ENCODE data around the gene ZBTB20.
A peak's percentile ranks its signal among the peaks of the same experiment; 100 is the strongest.

ZBTB20 gene

DNA sequence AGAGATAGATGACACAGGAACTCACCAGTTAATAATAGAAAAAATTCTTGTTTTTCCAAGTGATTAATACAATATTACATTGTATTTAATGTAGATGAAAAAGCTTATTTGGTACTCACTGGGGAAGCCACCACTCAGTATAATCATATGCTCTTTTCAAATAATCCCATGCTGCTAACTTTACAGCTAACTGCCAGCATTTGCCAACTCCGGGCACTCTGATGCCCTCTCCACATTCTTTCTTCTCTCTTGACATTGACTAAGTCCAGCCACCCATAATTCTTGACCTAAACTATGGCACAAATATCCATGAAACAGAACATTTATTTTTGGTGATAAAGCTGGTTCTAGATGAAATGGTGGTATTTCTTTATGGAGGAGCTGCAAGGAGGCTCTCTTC lies 384.9 kb downstream of the ZBTB20 start:
- DNase-seq (ENCODE audit: low read depth) = no peak

DNA sequence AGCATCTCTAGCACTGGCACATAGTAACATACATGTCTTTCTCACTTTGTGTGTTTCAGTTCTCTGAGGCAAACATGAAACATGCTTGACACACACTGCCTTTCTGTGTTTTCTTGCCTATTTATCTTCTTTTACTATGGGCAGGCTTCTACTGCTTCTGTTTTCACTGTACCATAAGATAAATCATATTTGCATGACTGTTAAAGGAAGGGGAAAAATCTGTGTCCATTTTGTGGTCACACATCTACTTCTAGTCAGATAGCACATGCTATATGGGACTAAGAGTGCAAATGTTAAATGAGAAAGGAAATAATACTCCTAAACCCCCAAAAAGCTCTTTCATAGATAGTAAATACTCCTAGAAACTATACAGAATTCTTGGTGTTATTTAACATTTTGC lies 386.4 kb downstream of the ZBTB20 start:
- no peak for DNase-seq (ENCODE audit: low read depth)

DNA sequence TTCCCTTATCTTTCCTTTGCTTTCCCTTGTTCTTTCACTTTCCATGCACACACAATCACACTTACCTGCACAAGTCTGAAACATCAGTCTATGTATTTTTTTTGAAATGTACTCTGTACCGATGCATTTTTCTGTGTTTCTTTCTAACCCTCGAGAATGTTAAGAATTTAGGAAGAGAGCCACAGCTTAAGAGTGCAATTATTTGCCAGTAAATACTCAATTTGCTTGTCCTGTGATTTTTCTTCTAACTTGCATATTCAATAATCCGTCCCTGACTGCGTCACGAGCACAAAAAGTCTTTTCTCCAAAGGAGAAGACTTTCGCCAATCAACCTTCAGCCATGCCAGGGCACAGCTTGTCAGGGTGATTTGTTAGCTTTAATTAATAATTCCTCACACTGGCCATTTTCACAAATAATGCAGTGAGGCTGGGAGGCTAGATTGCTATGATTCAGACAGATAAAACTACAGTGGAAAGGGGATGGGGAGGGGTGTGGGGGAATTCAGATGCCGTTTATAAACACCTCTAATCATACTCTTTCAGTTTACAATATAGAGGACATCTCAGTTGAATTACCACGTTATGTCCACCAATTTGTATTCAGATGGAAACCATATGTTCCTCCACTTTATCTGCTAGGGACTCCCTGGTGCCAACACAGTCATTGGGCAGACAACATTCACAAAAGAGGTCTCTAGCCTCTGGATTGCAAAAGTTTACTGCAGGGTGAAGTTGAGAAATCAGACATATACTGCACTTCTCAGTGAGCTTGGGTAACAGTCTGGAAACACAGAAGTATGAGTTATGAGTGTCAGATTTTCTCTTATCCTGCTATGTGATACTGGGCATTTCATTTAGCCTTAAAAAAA lies 388.0 kb downstream of the ZBTB20 start:
- DNase-seq (ENCODE audit: low read depth) = no peak

DNA sequence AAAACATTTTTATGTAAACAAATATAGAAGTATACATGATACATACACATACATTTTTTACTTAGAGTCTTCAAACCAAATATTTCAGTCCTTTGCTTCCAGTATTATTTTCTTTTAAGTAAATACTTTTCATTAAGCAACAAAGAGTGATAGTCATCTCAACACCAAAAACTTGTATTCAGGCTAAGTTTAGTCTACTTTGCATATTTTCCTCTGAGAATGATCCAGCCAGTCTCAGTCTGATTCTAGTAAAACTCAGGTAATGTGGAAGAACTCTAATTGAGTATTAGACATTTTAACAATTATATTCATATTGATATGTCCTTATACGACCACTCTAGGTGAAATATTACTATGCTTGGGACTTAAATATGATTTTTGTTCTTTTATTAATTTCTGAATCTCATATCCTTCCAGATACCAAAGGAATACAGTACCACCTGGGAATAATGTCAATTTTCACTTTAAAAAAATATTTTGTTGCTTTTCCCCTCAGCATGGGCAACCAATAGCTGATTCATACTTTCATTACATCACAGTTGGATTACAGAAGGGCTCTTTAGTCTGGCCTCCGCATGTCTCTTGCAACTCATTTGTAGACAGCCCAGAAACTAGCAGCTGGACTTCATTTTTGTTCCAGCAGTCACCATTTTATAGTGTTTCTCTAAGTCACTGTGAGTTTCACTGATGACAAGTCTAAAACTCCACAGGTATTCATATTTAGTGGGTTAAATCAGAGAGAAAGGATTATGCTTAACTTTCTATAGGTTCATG lies 390.4 kb downstream of the ZBTB20 start:
- DNase-seq (ENCODE audit: low read depth) = no peak

DNA sequence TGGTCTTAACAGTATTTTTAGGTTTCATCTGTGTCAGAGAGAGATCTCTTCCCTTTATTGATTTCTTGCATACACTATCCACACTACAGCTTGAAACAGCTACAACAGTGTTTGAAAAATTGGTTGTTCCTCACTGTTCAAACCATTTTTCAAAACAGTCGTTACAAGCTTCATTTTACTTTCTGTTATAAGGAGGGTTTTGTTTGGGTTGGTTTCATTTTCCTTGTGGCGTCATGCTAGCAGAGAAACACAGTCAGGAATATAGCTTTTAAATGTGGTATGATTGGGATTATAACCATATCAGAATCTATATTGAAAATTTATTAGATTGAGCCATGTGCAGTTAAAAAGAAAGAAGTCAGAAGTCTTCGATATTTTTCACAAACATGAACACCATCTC lies 400.6 kb downstream of the ZBTB20 start:
- no peak for DNase-seq (ENCODE audit: low read depth)

DNA sequence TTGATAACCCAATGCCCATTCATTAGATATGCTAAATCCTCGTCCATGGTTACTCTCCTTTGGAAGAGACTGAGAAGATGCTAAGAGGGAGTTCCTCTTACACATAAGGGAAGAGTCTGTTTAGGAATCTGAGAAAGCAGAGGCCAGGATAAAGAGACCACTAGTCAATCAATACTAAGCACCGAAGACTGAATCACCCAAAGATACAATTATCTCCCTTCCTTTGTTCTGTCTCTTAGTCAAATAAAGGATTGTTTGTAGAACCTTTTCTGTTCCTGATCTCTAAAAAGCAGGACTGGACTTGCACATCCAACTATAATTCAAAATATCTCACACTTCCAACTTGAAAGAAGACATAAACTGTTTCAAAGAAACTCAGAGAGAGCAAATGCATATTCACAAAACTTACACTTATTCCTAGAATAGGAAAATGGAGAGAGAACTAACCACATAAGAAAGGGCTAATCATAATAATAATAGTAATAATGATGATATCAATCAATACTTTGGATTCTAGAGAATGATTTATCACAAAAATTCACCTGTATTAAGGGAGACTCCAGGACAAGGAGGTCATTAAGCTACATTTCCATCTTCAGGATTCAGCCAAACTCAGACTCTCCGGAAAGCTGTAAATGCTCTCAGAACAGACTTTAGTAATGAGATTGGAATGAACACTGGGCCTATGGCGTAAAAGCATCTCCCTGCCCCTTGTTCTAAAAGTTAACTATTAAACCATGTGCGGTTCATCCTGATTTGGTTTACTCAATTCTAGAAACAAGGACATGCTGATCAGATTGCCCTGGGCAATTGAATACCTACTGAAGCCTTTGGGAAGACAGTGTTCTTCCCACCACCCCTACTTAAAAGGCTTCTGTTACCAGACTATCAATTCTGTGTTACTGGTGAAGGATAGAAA lies 401.5 kb downstream of the ZBTB20 start:
- DNase-seq (ENCODE audit: low read depth) = peak; percentile 32

DNA sequence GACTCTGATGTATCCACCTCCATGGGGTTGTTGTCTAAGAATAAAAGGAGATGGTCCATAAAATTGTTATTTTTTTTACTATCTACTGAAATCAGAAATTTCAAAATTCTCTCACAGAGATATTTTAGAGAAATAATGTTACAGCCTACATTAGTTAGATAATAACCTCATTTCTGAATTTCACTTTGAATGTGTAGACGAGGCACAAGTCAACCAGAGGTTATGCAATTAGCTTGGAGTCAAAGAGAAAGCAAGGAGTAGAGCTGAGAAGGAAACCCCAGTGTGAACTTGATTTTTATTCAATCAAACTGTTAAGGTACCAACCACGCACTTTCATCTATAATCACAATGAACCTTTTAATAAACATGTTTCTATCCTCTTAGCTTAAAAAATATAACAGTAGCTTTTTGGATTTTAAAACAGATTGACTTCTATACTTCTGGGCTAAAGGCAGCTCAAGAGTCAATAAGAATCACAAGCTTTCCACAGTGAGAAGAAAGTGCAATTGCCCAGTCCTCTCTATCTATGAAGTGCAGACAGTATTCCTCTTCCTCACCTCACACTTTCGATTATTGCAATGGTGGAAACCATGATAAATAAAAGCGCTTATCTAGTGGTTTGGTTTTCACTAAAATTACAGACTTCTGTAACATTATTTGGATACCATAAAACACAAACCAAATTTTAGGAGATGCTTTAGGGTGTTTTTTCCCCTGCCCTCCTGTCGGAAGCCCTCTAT lies 403.2 kb downstream of the ZBTB20 start:
- no peak for DNase-seq (ENCODE audit: low read depth)

DNA sequence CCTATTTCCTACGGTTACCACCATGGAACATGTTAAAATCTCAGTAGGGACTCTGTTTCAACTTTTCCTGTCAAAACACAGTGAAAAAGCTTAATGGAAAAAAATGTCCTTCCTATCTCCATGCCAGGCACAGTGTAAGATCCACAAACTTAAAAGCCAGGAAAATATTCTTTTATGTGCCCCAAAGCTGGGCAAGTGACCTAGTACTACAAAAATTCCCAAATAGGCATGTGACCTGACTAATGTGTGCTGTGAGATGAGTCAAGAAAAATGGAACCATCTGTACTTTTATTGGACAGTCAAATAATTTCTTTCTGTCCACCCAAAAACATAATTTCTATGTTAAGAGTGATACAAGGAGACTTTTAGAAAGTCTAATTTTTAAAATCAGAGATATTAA lies 406.0 kb downstream of the ZBTB20 start:
- DNase-seq (ENCODE audit: low read depth) = no peak

DNA sequence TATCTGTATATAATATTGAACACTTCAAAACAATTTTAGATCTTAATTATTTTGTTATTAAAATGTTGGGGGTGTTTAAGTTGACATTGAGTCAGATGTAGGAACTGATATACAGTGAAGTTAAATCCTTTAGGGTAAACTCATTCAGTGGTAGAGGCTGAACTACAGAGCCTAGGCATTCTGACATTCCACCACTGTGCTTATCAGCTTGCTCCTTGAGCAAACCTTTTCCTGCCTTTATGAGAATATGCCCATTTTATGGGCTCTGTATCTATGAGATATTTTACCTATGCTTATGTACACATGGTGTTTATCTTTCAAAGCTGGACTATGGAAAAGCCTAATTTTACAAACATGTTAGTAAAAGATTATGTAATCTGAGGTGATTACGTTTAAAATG lies 407.5 kb downstream of the ZBTB20 start:
- no peak for DNase-seq (ENCODE audit: low read depth)

DNA sequence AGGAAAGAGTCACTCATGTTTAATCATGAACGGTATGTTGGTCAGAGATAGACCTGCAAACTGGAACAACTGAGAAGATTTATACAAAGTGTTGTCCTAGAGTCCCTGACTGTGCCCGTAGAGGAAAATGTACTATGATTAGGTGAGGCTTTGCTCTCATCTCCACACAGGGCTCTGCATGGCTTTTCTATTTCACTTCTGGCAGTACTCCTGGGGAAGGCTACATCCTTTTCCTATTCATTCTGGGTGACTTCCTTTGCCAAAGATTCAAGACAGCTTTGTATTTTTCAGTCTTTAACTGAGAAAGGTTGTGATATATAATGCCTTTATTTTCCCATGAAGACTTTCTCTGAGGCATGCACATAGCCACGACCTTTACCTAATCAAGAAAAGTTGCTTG lies 414.7 kb downstream of the ZBTB20 start:
- DNase-seq (ENCODE audit: low read depth) = no peak

DNA sequence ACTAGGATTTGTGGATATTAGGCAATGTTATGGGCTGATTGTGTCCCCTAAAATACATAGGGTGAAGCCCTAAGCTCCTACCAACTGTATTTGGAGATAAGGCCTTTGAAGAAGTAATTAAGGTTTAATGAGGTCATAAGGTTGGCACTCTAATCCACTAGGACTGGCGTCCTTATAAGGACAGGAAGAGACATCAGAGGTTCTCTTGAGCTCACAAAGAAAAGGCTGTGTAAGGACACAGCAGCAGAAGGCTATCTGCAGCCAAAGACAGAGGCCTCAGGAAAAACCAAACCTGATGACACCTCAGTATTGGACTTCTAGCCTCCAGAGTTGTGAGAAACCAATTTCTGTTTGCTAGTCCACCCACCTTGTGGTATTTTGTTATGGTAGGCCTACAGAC lies 416.7 kb downstream of the ZBTB20 start:
- no peak for DNase-seq (ENCODE audit: low read depth)

DNA sequence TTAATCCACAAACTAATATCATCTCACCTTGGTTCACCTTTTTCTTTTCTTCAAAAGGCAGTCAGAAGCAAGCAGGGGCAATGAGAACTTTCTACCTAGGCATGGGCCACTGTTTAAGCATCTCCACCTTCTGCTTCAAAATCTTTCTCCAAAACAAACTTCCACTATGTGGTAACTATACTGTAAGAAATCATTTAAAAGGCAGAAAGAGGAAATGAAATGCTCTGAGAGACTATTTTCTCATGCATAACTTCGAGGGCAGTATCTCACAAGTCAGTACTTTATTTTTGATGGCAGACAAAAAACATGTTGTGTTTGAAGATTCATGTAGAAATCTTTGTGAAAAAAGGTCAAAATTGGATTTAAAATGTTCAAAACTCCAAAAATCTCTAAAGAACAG lies 419.7 kb downstream of the ZBTB20 start:
- DNase-seq (ENCODE audit: low read depth) = no peak

DNA sequence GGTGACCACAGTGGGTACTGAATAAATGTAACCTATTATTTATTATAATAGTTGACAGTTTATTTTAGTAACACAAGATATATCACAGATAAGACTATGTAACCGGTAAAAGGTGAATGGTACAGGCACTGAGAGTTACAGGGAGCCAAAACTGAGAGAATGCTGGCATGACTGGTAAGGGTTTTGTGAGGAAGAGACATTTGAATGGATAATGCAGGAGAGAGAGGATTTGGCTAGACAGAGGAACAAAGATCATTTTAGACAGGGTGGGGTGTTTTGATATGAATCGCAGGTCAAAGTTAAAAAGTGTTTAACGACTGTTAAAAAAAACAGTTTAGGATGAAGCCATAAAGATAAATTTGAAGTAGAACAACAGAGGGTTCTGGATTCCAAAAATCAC lies 421.1 kb downstream of the ZBTB20 start:
- no peak for DNase-seq (ENCODE audit: low read depth)

DNA sequence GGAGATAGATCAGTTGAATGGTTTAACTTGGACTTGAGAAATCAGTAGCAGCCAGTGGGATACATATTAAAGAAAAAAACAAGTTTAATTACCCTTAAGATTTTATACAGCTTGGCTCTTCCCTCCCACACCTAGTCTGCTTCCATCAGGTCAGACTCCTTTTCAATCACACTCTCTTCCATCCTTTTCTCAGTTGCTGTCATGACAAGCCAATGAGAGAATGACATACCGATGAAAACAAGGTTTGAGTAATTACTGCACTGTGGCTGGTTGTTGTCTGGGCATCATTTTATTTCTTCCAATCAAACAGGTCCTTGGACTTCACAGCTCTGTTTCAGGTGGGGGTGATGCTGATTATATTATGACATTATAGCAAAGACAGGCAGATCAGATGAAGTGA lies 424.6 kb downstream of the ZBTB20 start:
- no peak for DNase-seq (ENCODE audit: low read depth)

DNA sequence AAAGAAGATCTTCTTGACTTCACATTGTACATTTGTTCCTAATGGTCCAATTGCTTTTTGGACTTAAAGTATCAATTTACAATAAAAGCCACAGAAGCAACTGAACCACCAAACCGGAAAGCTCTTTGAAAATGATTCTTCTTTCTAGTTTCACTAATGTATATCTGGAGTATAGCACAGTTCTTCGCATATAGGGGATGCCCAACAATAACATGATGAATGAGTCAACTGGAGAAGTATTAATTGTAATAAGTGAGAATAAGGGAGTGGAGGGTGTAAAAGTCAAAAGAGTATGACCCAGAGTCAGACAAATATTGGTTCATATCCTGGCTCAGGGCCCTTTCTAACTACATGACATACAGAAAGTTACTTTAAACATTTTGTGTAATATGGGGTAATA lies 425.2 kb downstream of the ZBTB20 start:
- no peak for DNase-seq (ENCODE audit: low read depth)

DNA sequence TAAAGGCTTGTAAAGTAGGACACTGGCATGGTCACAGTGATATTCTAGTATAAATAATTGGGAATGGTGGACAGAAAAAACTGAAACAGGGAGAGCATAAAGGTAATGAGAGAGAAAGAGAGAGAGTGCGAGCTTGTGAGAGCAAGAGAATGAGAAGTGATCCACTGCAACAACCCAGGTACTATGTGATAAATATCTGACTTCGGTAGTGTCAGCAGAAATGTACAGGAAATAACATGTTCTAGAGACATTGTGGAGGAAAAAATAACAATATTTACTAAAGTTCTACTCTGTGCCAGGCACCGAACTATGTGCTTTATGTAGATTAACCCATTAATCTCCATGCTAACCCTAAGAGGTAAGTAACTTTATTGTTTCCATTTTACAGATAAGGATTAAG lies 425.9 kb downstream of the ZBTB20 start:
- no peak for DNase-seq (ENCODE audit: low read depth)

DNA sequence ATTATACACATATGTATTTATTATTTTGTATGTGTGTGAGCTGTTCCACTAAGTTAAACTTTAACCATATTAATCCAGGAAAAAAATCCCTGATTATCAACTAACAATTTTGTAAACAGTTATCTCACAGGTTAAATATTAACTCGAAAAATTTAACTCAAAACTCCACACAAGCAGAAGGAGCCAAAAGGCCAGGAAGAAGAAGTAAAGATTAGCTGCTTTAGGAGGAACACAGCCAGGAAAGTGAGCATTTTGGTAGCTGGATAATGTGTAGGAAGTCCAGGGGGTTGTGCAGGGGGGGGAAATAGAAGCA lies 428.2 kb downstream of the ZBTB20 start:
- DNase-seq (ENCODE audit: low read depth) = no peak

DNA sequence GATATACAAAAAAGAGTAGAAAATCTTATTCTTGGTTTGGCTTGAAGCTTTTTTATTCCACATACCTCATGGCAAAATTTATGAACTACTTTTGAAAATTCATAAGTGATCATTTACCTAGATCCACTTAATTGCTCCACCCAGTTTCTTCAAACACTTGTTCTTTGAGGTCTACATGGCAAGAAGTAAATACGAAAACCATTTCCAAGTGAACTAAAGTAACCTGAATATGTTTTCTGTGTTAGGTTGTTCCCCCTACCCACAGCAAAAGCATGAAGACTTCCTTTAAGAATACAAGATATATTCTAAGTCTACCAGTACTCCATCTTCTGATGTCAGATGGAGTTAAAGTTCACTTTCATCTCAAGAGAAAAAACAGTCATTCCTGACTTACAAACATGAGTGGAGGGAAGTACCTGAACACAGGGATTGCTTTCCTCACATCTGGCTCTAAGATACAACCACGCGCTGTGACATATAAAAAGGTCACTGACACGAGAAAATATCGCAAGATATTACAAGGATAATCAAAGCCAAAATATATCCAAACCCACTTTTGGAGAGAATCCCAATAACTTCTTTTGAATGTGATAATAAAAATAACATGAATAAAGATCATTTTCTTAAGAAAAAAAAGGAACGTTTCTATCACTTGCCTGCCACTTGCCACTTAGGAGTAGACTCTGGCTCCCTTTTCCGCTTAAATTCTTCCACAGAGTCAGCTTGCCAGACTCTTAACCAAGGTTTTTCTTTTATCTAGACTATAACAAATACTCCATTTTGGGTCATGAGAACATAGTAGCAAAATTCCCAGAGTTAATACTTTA lies 428.8 kb downstream of the ZBTB20 start:
- DNase-seq (ENCODE audit: low read depth) = no peak

DNA sequence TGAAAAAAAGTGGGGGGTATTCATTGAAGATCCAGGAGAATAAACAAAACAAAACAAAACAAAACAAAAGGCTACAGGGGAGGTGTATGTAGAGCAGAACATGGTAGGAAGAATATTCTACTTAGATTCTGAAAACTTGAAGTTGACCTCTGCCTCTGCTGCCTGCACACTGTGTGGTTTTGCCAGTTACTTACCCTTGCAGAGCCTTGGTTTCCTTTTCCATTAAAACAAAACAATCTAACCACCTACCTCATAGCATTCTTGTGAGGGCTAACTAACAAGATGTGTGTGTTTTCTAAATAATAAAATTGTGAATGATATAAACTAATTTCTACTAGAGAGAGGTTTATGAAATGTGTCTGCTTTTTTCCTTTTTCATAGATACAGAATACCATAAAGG lies 430.2 kb downstream of the ZBTB20 start:
- DNase-seq (ENCODE audit: low read depth) = no peak

DNA sequence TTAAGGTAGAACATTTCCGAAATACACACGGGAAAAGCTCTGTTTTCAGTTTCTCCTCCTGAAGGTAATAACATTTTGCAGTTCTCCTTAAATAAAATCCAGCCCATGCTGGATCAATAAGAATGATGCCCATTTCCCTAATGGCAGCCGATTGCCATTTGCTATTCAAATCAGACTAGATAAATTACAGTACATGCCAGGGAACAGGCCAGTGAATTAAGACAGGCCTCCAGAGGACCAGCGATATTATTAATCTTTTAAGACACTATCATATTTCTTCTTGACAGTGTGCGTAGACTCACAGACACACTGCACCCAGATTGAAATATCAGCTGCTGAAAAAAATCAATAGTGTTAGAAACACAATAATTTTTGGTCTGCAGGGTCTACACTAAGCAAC lies 431.0 kb downstream of the ZBTB20 start:
- no peak for DNase-seq (ENCODE audit: low read depth)

DNA sequence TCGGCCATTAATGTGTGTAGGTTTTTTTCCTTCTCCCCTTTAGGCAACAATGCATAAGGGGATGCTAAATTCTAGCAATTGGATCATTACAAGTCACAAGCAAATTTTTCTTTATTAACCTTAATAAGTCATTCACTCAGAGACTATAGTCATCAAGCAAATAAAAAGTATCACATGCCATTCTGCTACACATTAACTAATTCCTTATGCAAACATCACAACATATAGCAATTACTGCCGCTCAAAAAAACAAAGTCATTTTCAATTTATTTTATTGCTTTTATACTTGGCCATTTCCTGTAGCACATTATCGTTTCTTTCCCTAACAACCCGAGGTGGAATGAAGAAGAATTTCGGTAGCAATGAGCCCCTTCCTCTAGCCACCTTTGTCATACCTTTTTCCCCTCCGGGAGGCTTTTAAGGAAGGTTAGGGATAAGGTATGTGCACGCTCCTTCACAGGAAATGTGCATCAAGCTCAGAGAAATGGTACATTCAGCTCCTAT lies 432.1 kb downstream of the ZBTB20 start:
- no peak for DNase-seq (ENCODE audit: low read depth)
